HCT116 (cell line): ENCODE data around the gene SHISA2.

Experiments
- EZH2phosphoT487 ChIP-seq: fragments of 200-600 bp; IDR thresholded peaks from 2 replicates; pipeline ENCODE4 v1.6.1; 2018; ENCODE audit warnings: antibody characterized with exemption, borderline replicate concordance
- SP1 ChIP-seq: IDR thresholded peaks from 2 replicates; pipeline ENCODE4 v1.6.1; 2012; ENCODE audit warnings: low read depth
- TCF7L2 ChIP-seq: IDR thresholded peaks from 2 replicates; pipeline ENCODE4 v1.7.0; 2011; ENCODE audit warnings: borderline replicate concordance, inconsistent platforms; ENCODE audit not compliant: insufficient read depth, insufficient read length; ENCODE audit errors: extremely low read depth
- TF ChIP-seq, protein P1 (sequence below), 3 experiments: fragments of 200-600 bp in 1 of 3; sonication (generic) in 1 of 3; IDR thresholded peaks in 2 of 3; conservative IDR thresholded peaks in 1 of 3; 2 replicates each; pipeline ENCODE4 v1.5.1; 2012 to 2017; ENCODE audit warnings: low read depth in 2 of 3, low read length in 2 of 3, antibody characterized with exemption in 1 of 3, borderline replicate concordance in 1 of 3, control low read depth in 1 of 3, mild to moderate bottlenecking in 1 of 3, mixed read lengths in 1 of 3, mixed run types in 1 of 3, moderate library complexity in 1 of 3; ENCODE audit not compliant: insufficient read depth in 1 of 3

DNA sequence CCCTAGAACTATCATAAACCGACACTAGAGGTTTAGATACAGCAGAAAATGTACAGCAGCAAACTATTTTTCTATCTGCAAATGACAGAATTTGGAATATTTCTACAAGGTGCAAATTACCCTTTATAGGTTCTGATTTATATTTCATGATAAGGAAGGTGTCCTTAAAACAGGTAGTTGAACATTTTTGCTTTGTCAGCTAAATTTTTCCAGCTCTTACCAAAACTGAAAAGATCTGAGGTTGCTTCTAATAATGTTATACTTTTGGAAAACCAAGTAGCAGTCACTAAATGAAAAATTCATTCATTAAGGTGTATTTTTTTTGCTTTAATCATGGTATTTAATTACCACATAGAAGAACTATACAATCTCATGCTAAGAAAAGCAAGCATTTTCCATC is 9.0 kb downstream of the SHISA2 start:
- TF ChIP-seq, protein P1, sequence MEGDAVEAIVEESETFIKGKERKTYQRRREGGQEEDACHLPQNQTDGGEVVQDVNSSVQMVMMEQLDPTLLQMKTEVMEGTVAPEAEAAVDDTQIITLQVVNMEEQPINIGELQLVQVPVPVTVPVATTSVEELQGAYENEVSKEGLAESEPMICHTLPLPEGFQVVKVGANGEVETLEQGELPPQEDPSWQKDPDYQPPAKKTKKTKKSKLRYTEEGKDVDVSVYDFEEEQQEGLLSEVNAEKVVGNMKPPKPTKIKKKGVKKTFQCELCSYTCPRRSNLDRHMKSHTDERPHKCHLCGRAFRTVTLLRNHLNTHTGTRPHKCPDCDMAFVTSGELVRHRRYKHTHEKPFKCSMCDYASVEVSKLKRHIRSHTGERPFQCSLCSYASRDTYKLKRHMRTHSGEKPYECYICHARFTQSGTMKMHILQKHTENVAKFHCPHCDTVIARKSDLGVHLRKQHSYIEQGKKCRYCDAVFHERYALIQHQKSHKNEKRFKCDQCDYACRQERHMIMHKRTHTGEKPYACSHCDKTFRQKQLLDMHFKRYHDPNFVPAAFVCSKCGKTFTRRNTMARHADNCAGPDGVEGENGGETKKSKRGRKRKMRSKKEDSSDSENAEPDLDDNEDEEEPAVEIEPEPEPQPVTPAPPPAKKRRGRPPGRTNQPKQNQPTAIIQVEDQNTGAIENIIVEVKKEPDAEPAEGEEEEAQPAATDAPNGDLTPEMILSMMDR (IDR thresholded peaks at IDR 0.05 in 2 of 3, conservative IDR thresholded peaks at IDR 0.05 in 1 of 3; ENCODE audit: borderline replicate concordance in 1 of 3, insufficient read depth in 1 of 3, low read depth in 2 of 3, low read length in 2 of 3), result no peak
- no peak for TF ChIP-seq EZH2phosphoT487
- no peak for TF ChIP-seq SP1
- no peak for TF ChIP-seq TCF7L2
